ENCODE measurements around the gene RBMS1. TPM values are rescaled to one million over a fixed set of nuclear protein-coding genes. Genes with fewer than 3 reads are reported as not detected.

RBMS1 gene
- total and polyA plus RNA-seq, 2 of the 13 experiments (the other 11 are each of a cell fraction or from before 2014, with no cell fraction given): 55.5 to 110 TPM

GRCh38 chr2:160492401-160493226 lies 993 bp downstream of the RBMS1 start (continued):
- TF ChIP-seq KDM6A (CRISPR knock-in tag; IDR thresholded peaks at IDR 0.05; ENCODE audit: low read depth) (peak; percentile 97), ERF (CRISPR knock-in tag; IDR thresholded peaks at IDR 0.05) (peak; percentile 67), ZBTB3 (CRISPR knock-in tag; IDR thresholded peaks at IDR 0.05; ENCODE audit: borderline replicate concordance, low read depth) (no peak; the same call in 1 of the 2 replicates), ATF4 (CRISPR knock-in tag; IDR thresholded peaks at IDR 0.05) (peak in 1 of 2 experiments; percentile 61; a peak in 2 of 4 replicates), SRSF4 (IDR thresholded peaks at IDR 0.05; ENCODE audit: low read depth, low read length, poor library complexity, severe bottlenecking) (no peak), RBM22 (optimal IDR thresholded peaks at IDR 0.05; ENCODE audit: low read length) (no peak), CHCHD3 (CRISPR knock-in tag; IDR thresholded peaks at IDR 0.05) (no peak; the same call in 1 of the 2 replicates), ZNF761 (CRISPR knock-in tag; conservative IDR thresholded peaks at IDR 0.05) (0 out of 2 replicates have a peak, but pooled peaks have one; percentile 17), ARID2 (CRISPR knock-in tag; IDR thresholded peaks at IDR 0.05; ENCODE audit: borderline replicate concordance) (peak; percentile 86; the same call in 1 of the 2 replicates), ZBTB20 (CRISPR knock-in tag; IDR thresholded peaks at IDR 0.05; ENCODE audit: borderline replicate concordance, low read depth) (peak; percentile 80), MED8 (CRISPR knock-in tag; IDR thresholded peaks at IDR 0.05; ENCODE audit: insufficient replicate concordance) (peak; percentile 54), ZNF17 (CRISPR knock-in tag; IDR thresholded peaks at IDR 0.05) (no peak), KLF9 (CRISPR knock-in tag; IDR thresholded peaks at IDR 0.05; ENCODE audit: low read depth) (no peak), ZNF296 (CRISPR knock-in tag; conservative IDR thresholded peaks at IDR 0.05) (no peak), POGK (CRISPR knock-in tag; conservative IDR thresholded peaks at IDR 0.05) (peak; percentile 58; the same call in 1 of the 2 replicates), ZBTB38 (CRISPR knock-in tag; IDR thresholded peaks at IDR 0.05) (0 out of 2 replicates have a peak, but pooled peaks have one; percentile 44), GTF2F1 (IDR thresholded peaks at IDR 0.05; ENCODE audit: low read length) (peak; percentile 28; the same call in 1 of the 2 replicates), SPEN (CRISPR knock-in tag; IDR thresholded peaks at IDR 0.05; ENCODE audit: low read depth) (peak; percentile 75), ZSCAN20 (CRISPR knock-in tag; IDR thresholded peaks at IDR 0.05; ENCODE audit: borderline replicate concordance) (peak; percentile 54), ZMAT3 (CRISPR knock-in tag; conservative IDR thresholded peaks at IDR 0.05) (peak; percentile 56; the same call in 1 of the 2 replicates), ZFP41 (CRISPR knock-in tag; IDR thresholded peaks at IDR 0.05; ENCODE audit: borderline replicate concordance) (no peak), ISX (CRISPR knock-in tag; conservative IDR thresholded peaks at IDR 0.05) (no peak), NR2C2 (CRISPR knock-in tag; IDR thresholded peaks at IDR 0.05; ENCODE audit: borderline replicate concordance) (peak; percentile 73; the same call in 1 of the 2 replicates), ZGPAT (CRISPR knock-in tag; IDR thresholded peaks at IDR 0.05) (peak; percentile 98), ZNF777 (CRISPR knock-in tag; IDR thresholded peaks at IDR 0.05) (peak; percentile 75; the same call in 1 of the 2 replicates), GLI4 (CRISPR knock-in tag; IDR thresholded peaks at IDR 0.05; ENCODE audit: borderline replicate concordance) (no peak; the same call in 1 of the 2 replicates)

Data from HepG2 (cell line).